ENCODE results near the gene RBM28.

The RBM28 gene

GRCh38 chr7:128260069-128260795 lies 83.5 kb downstream of the RBM28 start:
- DNase-seq (ENCODE audit: low spot score) = no peak

- DNase-seq (ENCODE audit: low spot score) = no peak
Measured at GRCh38 chr7:128259131-128260061, 84.3 kb downstream of the RBM28 start.

GRCh38 chr7:128257458-128257857 lies 86.2 kb downstream of the RBM28 start:
- DNase-seq (ENCODE audit: low spot score) = no peak

GRCh38 chr7:128255271-128255670 lies 88.4 kb downstream of the RBM28 start:
- no peak for DNase-seq (ENCODE audit: low spot score)

DNA sequence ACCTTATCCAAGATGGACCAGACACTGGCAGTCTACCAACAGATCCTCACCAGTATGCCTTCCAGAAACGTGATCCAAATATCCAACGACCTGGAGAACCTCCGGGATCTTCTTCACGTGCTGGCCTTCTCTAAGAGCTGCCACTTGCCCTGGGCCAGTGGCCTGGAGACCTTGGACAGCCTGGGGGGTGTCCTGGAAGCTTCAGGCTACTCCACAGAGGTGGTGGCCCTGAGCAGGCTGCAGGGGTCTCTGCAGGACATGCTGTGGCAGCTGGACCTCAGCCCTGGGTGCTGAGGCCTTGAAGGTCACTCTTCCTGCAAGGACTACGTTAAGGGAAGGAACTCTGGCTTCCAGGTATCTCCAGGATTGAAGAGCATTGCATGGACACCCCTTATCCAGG lies 89.2 kb downstream of the RBM28 start:
- DNase-seq (ENCODE audit: low spot score) = no peak

- no peak for DNase-seq (ENCODE audit: low spot score)
Measured at GRCh38 chr7:128253701-128254100, 90.0 kb downstream of the RBM28 start.

- no peak for DNase-seq (ENCODE audit: low spot score)
Measured at GRCh38 chr7:128251337-128251736, 92.4 kb downstream of the RBM28 start.
